Mesothelial cell of epicardium (in vitro differentiated cells): ENCODE results near the gene DSTN. TPM values are rescaled to one million over a fixed set of nuclear protein-coding genes. Genes with fewer than 3 reads are reported as not detected.

Experiments
- DNase-seq, 2 experiments: peaks; one replicate each; pipeline ENCODE4 v3.0.0; 2021; ENCODE audit warnings: low spot score in 2 of 2; ENCODE audit not compliant: unreplicated experiment in 2 of 2
- H3K27ac Mint-ChIP-seq: 2 replicates; pipeline ENCODE4 v1.8.0; 2021; ENCODE audit warnings: mixed read lengths
- H3K27me3 Mint-ChIP-seq: 2 replicates; pipeline ENCODE4 v1.8.0; 2021; ENCODE audit warnings: low read depth, mixed read lengths
- H3K36me3 Mint-ChIP-seq: 2 replicates; pipeline ENCODE4 v1.8.0; 2021; ENCODE audit warnings: mixed read lengths
- H3K4me1 Mint-ChIP-seq: 2 replicates; pipeline ENCODE4 v1.8.0; 2021; ENCODE audit warnings: mixed read lengths
- H3K4me3 Mint-ChIP-seq: 2 replicates; pipeline ENCODE4 v1.8.0; 2021; ENCODE audit warnings: mild to moderate bottlenecking, moderate library complexity, mixed read lengths
- H3K9me3 Mint-ChIP-seq: 2 replicates; pipeline ENCODE4 v1.8.0; 2021; ENCODE audit warnings: mixed read lengths
- total RNA-seq: library from RNA; stranded (reverse); gene quantifications from 3 replicates; pipeline ENCODE4 v1.2.1, GENCODE V29; 2021
- TF ChIP-seq, protein P1 (sequence below): fragments of 200-600 bp; sonication (generic); IDR thresholded peaks from one replicate; pipeline ENCODE4 v1.5.0; 2021; ENCODE audit warnings: antibody characterized with exemption; ENCODE audit not compliant: unreplicated experiment

DSTN gene
- total RNA-seq, 1 donor from 2014 or later, result 192 TPM

DNA sequence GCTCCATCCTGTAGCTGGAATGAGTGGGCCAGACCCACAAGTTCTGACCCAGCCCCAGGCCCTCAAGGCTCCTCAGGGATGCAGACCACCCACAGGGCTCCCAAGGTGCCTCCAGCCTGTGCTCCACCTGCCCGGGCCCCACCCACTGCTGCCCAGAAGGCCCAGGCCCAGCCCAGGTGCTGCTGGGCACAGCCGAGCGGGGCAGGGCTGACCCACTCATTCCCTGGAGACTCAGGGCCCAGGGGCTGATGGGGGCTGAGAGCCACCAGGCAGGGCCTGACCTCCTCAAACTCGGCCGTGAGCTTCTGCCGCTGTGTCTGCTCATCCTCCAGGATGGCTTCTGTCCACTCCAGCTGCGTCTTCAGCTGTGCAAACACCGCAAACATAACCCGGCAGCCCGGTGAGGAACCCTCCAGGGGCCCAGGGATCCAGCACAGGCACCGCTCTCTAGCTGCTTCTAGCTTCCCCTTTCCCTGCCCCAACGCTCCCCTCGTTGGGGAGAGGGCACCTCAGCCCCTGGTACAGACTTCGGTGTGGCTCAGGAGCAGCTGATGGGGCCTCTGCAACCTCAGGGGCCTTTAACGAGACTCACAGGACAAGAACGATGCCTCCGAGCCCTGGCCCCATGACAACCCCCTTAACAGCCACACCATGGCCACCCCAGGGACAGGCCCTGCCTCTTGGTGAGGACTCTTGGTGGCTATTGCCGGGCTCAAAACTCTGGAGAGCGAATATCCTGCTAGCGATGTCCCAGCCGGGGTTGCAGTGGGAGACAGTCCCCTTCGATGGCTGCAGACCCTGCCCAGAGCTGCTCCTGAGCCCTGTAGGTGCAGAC is 46.0 kb downstream of the DSTN start:
- peaks cover 4% of the 10 kb centered on the region for H3K36me3 Mint-ChIP-seq
- H3K4me1 Mint-ChIP-seq, result peaks cover 10% of the 10 kb centered on the region
- H3K9me3 Mint-ChIP-seq, result no peaks in the 10 kb centered on the region
- no peak overlapping the region for H3K27ac Mint-ChIP-seq
- H3K4me3 Mint-ChIP-seq, result no peak overlapping the region
- TF ChIP-seq, protein P1, sequence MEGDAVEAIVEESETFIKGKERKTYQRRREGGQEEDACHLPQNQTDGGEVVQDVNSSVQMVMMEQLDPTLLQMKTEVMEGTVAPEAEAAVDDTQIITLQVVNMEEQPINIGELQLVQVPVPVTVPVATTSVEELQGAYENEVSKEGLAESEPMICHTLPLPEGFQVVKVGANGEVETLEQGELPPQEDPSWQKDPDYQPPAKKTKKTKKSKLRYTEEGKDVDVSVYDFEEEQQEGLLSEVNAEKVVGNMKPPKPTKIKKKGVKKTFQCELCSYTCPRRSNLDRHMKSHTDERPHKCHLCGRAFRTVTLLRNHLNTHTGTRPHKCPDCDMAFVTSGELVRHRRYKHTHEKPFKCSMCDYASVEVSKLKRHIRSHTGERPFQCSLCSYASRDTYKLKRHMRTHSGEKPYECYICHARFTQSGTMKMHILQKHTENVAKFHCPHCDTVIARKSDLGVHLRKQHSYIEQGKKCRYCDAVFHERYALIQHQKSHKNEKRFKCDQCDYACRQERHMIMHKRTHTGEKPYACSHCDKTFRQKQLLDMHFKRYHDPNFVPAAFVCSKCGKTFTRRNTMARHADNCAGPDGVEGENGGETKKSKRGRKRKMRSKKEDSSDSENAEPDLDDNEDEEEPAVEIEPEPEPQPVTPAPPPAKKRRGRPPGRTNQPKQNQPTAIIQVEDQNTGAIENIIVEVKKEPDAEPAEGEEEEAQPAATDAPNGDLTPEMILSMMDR, result no peak
- no peak for DNase-seq
- no peaks in the 10 kb centered on the region for H3K27me3 Mint-ChIP-seq

DNA sequence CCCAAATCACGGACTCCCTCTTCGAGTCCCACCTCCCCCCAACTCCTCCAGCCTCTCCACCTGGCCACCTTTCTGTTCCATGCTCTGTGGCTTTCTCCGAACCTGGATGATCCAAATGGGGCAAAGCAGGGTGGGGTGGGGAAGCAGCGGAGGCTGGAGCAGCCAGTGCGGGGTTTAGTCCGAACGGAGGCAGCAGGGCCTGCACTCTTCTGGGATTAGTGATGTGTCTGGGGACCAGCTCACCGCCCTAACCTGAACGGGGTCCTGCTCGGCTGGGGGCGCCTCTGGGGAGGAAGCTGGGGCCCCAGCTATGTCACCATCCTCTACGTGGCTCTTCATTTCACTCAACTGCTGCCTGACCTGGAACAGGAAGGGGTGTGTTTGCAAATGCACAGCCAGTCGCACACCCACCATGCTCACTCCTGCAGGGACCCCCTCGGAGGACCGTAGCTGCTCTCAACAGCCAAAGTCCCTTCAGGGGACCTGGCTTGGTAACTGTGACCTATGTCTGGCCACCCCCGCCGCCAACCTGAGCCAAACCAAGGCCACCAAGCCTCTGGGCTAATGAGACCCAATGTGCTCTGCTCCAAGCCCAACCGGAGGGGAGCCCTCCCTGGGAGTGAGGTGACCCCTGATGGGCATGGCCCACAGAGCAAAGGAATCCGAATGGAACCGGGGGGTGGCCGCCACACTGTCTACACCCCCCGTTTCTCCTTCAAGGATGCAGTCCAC is 46.8 kb downstream of the DSTN start:
- peaks cover 4% of the 10 kb centered on the region for H3K36me3 Mint-ChIP-seq
- H3K27me3 Mint-ChIP-seq, result no peaks in the 10 kb centered on the region
- no peak overlapping the region for H3K4me3 Mint-ChIP-seq
- H3K9me3 Mint-ChIP-seq, result no peaks in the 10 kb centered on the region
- TF ChIP-seq, protein P1, result no peak
- no peak for DNase-seq
- H3K4me1 Mint-ChIP-seq, result peaks cover 10% of the 10 kb centered on the region
- no peak overlapping the region for H3K27ac Mint-ChIP-seq

- peaks cover 8% of the 10 kb centered on the region for H3K36me3 Mint-ChIP-seq
- no peaks in the 10 kb centered on the region for H3K9me3 Mint-ChIP-seq
- H3K4me1 Mint-ChIP-seq, result peaks cover 10% of the 10 kb centered on the region
- no peak overlapping the region for H3K27ac Mint-ChIP-seq
- no peaks in the 10 kb centered on the region for H3K27me3 Mint-ChIP-seq
- TF ChIP-seq, protein P1, result peak; percentile 63
- H3K4me3 Mint-ChIP-seq, result no peak overlapping the region
- peak in 1 of 2 experiments; percentile 69 for DNase-seq
Observed at GRCh38 chr20:17617212-17617867, 47.5 kb downstream of the DSTN start.

DNA sequence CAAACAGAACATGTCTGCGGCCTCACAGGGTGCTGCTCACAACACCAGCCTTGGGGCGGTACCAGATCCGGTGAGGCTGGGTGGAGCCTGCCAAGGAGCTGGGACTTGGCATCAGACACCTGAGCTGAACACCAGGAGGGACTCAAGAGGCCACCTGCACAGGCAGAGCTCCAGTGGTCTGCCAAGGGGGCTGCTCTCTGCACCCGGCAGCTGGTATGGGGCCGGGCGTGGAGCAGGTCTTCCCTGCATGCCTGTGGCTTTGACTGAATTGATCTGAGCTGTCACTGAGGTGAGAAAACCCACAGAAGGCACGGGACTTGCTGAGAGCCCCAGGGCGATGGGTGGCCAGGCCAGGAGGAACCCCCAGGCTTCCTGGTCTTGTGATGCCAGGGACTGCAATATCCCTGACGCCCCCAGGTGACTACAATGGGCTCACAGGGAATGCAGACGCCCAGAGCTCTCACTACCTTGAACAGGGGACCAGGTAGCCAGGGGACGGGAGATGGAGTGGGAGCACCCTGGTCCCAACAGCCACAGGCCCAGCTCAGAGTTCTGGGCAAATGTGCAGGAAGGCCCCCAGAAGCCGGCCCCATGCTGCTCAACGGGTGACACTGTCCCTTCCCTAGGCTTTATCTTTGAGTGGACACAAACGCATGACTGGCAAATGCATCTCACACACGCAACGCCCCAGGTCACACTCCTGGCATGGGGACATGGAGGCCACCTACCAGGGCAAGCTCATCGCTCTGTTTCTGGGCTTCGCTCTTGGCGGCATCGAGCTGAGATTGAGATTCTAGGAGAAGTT is 48.2 kb downstream of the DSTN start:
- no peak overlapping the region for H3K27ac Mint-ChIP-seq
- peaks cover 9% of the 10 kb centered on the region for H3K36me3 Mint-ChIP-seq
- no peaks in the 10 kb centered on the region for H3K27me3 Mint-ChIP-seq
- TF ChIP-seq, protein P1, result no peak
- no peak overlapping the region for H3K4me3 Mint-ChIP-seq
- no peaks in the 10 kb centered on the region for H3K9me3 Mint-ChIP-seq
- peak in 1 of 2 experiments; percentile 33 for DNase-seq
- H3K4me1 Mint-ChIP-seq, result peaks cover 7% of the 10 kb centered on the region

DNA sequence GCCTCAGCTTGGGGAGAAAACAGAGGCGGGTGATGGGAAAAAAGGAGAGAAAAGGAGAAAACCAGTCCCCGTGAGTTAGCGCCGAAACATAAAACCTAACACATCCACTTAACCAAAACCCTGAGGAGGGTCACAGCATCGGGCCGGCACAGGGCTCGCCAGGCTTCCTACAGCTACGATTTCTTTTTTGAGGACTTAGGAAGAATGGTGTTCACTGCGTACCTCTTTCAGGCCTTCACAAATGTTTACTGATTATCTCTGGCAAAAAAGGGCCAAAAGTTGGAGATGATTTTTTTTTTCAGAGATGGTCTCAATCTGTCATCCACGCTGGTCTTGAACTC is 48.8 kb downstream of the DSTN start:
- H3K27me3 Mint-ChIP-seq, result no peaks in the 10 kb centered on the region
- peak in 1 of 2 experiments; percentile 7 for DNase-seq
- H3K36me3 Mint-ChIP-seq, result peaks cover 9% of the 10 kb centered on the region
- no peak overlapping the region for H3K4me3 Mint-ChIP-seq
- H3K4me1 Mint-ChIP-seq, result peaks cover 7% of the 10 kb centered on the region
- no peaks in the 10 kb centered on the region for H3K9me3 Mint-ChIP-seq
- no peak overlapping the region for H3K27ac Mint-ChIP-seq
- TF ChIP-seq, protein P1, result no peak
